ENCODE results near the gene JUN. TPM values are rescaled to one million over a fixed set of nuclear protein-coding genes. Genes with fewer than 3 reads are reported as not detected.
"Not testable (repeated sequence)": the region's sequence is repeated elsewhere in the genome, so short reads cannot be mapped to it uniquely, and the experiment has no call there.

JUN gene
- total RNA-seq, 1 experiment from 2014 or later: 82.2 TPM

- DNase-seq (ENCODE audit: low spot score): no peak
Measured at GRCh38 chr1:58808077-58808476, 24.2 kb upstream of the JUN start.

- DNase-seq (ENCODE audit: low spot score): no peak
Measured at GRCh38 chr1:58805716-58806571, 22.1 kb upstream of the JUN start.

DNA sequence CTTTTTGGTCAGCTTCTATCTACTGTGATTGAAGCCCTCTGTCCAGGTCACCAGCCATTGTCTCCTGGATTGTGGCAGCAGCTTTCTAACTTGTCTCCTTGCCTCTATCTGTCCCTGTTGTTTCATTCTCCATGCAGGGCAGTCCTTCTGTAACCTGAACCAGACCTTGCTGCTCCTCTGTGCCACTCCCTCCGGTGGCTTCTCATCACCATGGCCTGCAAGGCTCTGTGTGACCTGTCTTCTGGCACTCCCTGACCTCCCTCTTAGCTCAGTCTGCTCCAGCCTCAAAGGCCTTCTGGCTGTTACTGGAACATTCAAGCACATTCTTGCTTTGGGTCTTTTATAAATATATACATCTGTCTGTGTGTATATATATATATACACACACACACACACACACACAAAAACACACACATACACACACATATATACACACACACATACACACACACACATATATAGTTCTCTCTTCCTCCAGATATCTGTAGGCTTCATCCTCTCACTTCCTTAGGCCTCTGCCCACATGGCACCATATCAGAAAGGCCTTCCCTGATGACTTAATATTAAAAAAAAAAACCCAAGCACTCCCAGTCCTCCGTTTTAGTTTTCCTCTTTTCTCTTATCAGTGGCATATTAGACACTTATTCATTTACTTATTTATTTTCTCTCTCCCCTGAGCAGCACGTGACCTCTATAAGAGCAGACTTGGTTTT lies 21.2 kb upstream of the JUN start:
- DNase-seq (ENCODE audit: low spot score): no peak

GRCh38 chr1:58803858-58804257 lies 20.0 kb upstream of the JUN start:
- no peak for DNase-seq (ENCODE audit: low spot score)

DNA sequence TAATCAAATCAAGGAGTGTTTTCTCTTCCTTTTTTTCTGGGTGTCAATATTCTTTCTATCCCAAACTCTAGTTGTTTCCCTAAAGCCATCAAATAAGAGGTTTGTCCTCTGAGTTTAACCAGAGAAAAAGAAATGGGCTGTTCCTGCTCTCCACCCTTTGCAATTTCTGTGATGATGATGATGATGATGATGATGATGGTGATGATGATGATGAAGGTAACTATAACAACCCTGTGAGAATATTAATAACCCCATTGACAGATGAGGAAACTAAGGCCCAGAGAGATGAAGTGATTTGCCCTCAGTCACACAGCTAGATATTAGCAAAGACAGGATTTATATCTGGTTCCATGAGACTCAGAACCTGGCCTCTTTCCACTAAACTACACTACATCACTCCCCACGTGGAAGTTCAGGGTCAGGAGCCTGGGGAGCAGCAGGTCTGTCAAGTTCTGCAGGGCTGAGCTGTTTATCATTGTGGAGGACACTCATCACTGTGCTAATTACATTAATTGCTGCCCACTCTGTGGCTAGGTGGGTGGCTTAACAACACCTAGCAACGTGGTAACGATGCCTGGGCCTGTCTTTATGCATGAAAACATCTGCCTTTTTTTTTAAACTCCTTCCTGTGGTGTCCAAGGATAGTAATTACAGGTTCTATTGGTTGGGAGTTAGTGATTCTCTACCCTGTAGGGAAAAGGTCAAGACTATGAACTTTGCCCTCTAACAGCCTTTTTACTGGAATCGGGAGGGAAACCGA lies 19.0 kb upstream of the JUN start:
- DNase-seq (ENCODE audit: low spot score): no peak

DNA sequence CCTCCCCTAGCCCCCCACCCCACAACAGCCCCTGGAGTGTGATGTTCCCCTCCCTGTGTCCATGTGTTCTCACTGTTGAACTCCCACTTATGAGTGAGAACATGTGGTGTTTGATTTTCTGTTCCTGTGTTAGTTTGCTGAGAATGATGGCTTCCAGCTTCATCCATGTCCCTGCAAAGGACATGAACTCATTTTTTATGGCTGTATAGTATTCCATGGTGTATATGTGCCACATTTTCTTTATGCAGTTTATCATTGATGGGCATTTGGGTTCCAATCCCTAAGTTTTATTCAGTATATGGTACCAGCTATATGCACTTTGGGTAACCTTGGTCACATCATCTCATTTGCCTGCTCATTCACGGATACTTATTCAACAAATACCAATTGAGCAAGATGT lies 17.4 kb upstream of the JUN start:
- not testable (repeated sequence) for DNase-seq (ENCODE audit: low spot score)

DNA sequence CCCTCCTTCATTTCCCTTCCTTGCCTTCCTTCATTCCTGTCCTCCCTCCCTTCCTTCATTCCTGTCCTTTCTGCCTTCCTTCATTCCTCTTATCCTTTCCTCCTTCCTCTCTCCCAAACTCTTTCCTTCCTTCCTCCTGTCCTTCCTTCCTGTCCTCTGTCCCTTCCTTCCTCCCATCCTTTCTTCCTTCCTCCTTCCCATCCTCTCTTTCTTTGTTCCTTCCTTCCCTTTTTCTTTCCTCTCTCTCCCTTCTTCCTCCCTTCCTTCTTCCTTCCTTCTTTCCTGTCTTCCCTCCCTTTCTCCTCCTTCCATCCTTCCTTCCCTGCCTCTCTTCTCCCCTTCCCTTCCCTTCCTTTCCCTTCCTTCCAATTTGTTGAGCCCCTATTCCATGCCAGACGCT lies 15.8 kb upstream of the JUN start:
- DNase-seq (ENCODE audit: low spot score): no peak

DNA sequence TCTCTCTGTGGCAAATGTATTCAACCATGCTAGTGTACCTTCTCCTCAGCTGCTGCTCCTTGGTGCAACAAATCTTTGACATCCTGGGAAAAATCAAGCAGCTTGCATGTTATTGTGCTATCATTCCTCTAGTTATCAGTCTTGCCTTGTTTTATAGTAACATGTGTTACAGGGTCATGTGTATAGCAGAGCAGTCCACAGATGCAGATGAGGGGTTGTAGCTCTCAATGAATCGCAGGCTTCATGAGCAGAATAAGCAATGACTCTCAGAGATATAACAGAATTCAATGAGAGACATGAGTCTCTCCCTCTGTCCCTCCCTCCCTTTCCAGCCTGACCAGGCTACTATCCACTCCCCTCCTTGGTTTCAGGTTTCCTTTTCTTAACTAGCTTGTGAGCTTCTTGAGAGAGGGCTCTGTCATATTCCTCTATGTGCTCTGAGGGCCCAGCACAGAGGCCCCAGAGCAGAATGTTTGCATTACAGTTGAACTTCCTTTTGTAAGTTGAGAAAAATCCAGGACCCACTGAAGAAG lies 15.1 kb upstream of the JUN start:
- no peak for DNase-seq (ENCODE audit: low spot score)

DNA sequence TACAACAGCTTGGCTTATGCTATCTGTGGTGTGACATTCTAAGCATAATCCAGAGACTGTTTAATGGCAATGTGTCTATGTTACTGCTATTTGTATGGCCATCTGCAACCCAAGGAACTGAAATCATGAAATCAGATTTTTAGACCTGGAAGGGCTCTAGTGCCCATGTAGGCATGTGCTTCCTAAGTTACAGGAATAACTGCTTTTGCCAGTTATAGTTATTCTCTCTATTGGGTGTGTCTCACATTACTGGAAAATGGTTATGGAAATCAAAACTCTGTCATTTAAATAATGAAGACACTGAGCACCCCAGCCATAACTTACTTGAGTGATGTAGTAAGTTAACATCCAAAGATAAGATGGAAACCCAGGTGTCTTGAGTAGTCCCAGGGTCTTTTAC lies 12.6 kb upstream of the JUN start:
- no peak for DNase-seq (ENCODE audit: low spot score)

GRCh38 chr1:58794585-58794984 lies 10.7 kb upstream of the JUN start:
- DNase-seq (ENCODE audit: low spot score): no peak

DNA sequence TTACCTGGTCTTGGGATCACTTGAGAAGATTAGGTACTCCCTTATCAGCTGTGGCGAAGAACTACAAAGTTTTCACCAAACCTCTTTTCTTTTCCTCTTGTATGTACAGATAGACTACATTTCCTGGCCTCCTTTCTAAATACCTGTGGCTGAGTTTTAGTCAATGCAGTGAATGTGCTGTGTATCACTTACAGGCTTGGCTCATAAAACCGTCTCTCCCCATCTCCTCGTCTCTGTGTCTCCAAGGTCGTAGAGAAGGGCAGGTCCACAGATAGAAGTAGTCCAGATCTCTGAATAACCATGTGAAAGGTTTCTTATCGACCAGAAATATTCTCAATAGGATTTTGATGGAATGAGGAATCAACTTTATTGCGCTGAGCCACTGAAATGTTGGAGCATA lies 9.0 kb upstream of the JUN start:
- DNase-seq (ENCODE audit: low spot score): no peak

DNA sequence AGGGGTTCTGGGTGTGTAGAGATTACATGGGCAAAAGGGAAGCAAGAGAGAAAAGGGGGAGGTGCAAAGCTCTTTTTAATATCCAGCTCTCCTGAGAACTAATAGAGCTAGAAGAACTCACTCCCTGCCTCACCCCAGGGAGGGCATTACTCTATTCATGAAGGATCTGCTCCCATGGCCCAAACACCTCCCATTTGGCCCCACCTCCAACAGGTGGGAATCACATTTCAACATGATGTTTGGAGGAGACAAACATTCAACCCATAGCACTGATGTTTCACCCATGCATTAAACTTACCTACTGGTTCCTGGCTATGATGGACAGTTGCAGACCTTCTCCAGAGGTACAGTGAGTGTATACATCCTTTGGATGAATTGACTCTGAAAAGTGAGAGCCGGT lies 7.3 kb upstream of the JUN start:
- DNase-seq (ENCODE audit: low spot score): no peak

DNA sequence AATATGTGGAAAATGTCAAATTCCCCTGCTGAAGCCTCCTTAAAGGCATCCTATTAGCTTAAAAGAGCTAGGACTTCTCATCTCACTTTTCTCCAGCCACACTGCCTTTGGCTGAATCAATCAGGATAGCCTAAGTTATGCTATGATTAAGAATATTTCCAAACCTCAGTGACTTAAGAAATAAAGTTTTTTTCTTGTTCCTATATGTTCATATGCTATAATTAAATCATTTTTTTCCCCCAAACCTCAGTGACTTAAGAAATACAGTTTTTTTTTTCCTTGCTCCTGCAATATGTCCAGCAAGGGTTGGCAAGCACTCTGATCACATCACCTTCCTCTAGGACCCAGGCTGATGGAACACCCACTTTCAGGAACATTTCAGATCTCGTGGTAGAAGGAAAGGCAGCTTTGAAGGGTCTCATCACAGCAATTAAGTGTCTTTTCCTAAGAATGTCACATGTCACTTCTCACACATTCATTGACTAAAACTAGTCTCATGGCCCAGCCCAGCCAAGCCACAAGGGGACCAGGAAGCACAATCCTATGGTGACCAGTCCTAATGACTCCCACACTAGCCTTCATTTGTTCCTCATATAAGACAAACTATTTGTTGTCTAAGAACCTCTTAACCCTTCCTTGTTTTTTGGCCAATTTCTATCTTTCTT lies 6.3 kb upstream of the JUN start:
- no peak for DNase-seq (ENCODE audit: low spot score)

GRCh38 chr1:58789322-58789856 lies 5.5 kb upstream of the JUN start:
- DNase-seq (ENCODE audit: low spot score): peak; percentile 14

GRCh38 chr1:58788259-58788658 lies 4.4 kb upstream of the JUN start:
- DNase-seq (ENCODE audit: low spot score): no peak

DNA sequence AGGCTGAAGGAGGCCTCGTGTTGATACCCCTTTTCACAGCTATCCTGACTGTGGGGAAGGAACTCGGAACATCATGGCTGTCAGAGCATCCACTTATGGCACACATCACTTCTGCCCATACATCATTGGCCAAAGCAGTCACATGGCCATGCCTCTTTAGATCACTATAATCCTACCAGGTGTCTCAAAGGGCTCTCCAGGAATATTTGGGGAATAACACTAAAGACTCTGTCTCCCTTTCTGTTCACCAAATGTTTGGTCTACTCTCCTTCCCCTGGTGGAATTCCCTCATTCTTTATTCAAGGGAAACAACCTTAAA lies 3.0 kb upstream of the JUN start:
- DNase-seq (ENCODE audit: low spot score): no peak

- no peak for DNase-seq (ENCODE audit: low spot score)
Measured at GRCh38 chr1:58786184-58786926, 2.5 kb upstream of the JUN start.

DNA sequence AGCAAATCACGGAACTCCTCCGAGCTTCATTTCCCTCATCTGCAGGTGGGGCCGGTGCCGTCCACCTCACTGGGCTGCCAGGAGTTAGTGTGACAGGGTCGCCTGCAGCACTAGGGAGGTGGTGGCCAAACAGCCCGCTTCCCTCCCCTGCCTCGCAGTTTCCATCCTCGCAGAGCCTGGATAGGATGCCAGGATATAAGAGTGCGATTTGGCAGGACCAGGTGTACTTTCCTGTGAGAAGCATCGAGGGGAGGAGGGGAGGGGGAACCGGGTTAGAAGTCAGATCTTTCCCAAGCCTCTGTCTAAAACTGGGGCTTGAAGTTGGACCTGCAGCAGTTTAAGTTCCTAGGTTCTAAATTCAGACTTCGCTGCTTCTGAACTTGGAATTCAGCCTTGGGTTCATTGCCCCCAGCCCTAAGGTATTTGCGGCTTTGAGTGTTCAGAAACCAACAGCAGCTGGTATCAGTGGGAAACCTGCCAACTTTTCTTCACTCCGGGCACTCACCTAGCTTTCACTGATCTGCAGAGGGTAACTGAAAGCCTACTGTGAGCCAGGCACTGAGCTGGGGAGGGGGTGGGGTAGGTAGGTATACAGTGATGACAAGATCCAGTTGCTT lies 1.7 kb upstream of the JUN start:
- DNase-seq (ENCODE audit: low spot score): peak; percentile 72

DNA sequence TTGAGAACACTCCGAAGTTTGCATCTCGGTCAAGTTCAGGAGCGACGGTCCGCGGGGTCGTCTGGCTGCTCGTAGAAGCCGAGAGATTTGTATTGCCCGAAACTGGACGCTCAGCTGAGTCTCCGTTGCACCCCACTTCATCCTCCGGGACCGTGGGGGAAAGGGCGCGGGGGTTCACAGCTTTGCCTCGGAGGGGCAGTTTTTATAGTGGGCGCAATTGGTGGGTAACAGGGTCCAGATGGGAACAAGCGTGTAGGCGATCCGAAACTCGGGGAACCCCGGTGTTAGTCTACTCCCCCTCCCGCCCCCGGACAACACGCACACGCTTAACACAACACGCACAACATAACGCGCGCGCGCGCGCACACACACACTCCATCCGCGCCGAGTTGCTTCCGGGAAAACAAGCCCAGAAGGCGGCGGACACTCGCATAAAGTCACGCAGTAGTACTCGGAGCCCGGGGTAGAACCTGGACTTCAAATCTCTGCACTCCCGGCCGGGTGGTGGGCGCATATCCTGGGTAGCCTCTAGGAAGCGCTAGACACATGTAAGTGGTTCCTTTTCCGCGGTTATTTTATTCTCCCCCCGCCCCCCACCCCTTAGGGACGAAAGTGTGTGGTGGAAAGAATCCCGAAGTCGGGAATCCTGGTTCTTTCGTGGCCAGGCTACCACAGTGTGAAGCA lies 1.1 kb upstream of the JUN start:
- DNase-seq (ENCODE audit: low spot score): peak; percentile 86

Measured in A172 (cell line).